K562 (cell line): ENCODE results near the gene ISYNA1. TPM values are rescaled to one million over a fixed set of nuclear protein-coding genes. Genes with fewer than 3 reads are reported as not detected.

ENCODE experiments used
- CHD2 ChIP-seq: IDR thresholded peaks from 2 replicates; pipeline ENCODE4 v1.6.1; 2011; ENCODE audit warnings: low read depth, low read length
- CHD7 ChIP-seq: fragments of 200-600 bp; sonication (generic); IDR thresholded peaks from one replicate; pipeline ENCODE4 v1.6.1; 2012; ENCODE audit warnings: mild to moderate bottlenecking, low read depth, low read length, inconsistent platforms
- E2F6 ChIP-seq, 2 experiments: IDR thresholded peaks; 2 replicates each; pipeline ENCODE4 v1.6.1; 2011; ENCODE audit warnings: borderline replicate concordance in 1 of 2, control low read depth in 1 of 2, low read depth in 1 of 2, low read length in 1 of 2, mild to moderate bottlenecking in 1 of 2, mixed read lengths in 1 of 2, moderate library complexity in 1 of 2; ENCODE audit not compliant: insufficient read depth in 1 of 2, insufficient read length in 1 of 2, poor library complexity in 1 of 2, severe bottlenecking in 1 of 2; ENCODE audit errors: extremely low read depth in 1 of 2
- KAT7 ChIP-seq: sonication (generic); formaldehyde crosslinking; IDR thresholded peaks from 2 replicates; pipeline ENCODE4 v1.8.0; 2022; ENCODE audit warnings: missing genetic modification reagents, mild to moderate bottlenecking, borderline replicate concordance
- MEIS2 ChIP-seq: fragments of 450-650 bp; IDR thresholded peaks from 2 replicates; pipeline ENCODE4 v1.6.1; 2014; ENCODE audit warnings: mild to moderate bottlenecking; ENCODE audit not compliant: partially characterized antibody
- PCBP2 ChIP-seq: fragments of 200-400 bp; formaldehyde crosslinking; IDR thresholded peaks from 2 replicates; pipeline ENCODE4 v1.6.1; 2018; ENCODE audit warnings: low read length, low read depth, mild to moderate bottlenecking, moderate library complexity; ENCODE audit not compliant: poor library complexity, severe bottlenecking
- POU5F1 ChIP-seq: fragments of 150-350 bp; IDR thresholded peaks from 2 replicates; pipeline ENCODE4 v1.6.1; 2014; ENCODE audit warnings: borderline replicate concordance, low read length, low read depth, mild to moderate bottlenecking; ENCODE audit not compliant: partially characterized antibody
- PURB ChIP-seq: sonication (generic); formaldehyde crosslinking; IDR thresholded peaks from 2 replicates; pipeline ENCODE4 v1.9.0; 2021; ENCODE audit warnings: low read depth, mild to moderate bottlenecking, missing genetic modification reagents
- SIX5 ChIP-seq, 2 experiments: IDR thresholded peaks; 2 replicates each; pipeline ENCODE4 v1.6.1; 2011; ENCODE audit warnings: low read length in 2 of 2, borderline replicate concordance in 1 of 2, low read depth in 1 of 2, mild to moderate bottlenecking in 1 of 2, moderate library complexity in 1 of 2; ENCODE audit not compliant: insufficient read depth in 1 of 2
- YBX1 ChIP-seq: fragments of 450-650 bp; IDR thresholded peaks from 2 replicates; pipeline ENCODE4 v1.7.1; 2016; ENCODE audit warnings: mild to moderate bottlenecking
- ZNF165 ChIP-seq: fragments of 250-450 bp; sonication (Bioruptor Pico); IDR thresholded peaks from 2 replicates; pipeline ENCODE4 v1.4.0; 2020; ENCODE audit warnings: borderline replicate concordance
- ZNF512 ChIP-seq: IDR thresholded peaks from 2 replicates; pipeline ENCODE4 v1.6.1; 2016; ENCODE audit warnings: missing genetic modification characterization, missing compliant biosample characterization
- polyA plus RNA-seq, 8 experiments: library from polyadenylated mRNA; depleted of rRNA in 4 of 8; stranded (reverse) in 5 of 8; unstranded in 3 of 8; fragments of >200 nt; fragmentation: Nextera tagmentation in 2 of 8; fragmentation: Illumina TruSeq in 1 of 8; extraction: Ambion mirVana in 2 of 8; extraction: Trizol in 1 of 8; gene quantifications; 2 replicates each; pipeline versions ENCODE4 v1.2.1 to v1.2.3, GENCODE V29; 2011 to 2014; ENCODE audit warnings: inconsistent platforms in 1 of 8, missing spikeins in 1 of 8
- total RNA-seq, 7 experiments: library from RNA; depleted of rRNA in 6 of 7; stranded (reverse); fragments of >200 nt in 6 of 7; fragmentation: Illumina TruSeq in 2 of 7; extraction: Trizol in 2 of 7; gene quantifications; 2 replicates each; pipeline versions ENCODE4 v1.2.1 to v1.2.3, GENCODE V29; 2011 to 2021; ENCODE audit warnings: low replicate concordance in 1 of 7

Gene ISYNA1
- total and polyA plus RNA-seq, 9 of the 15 experiments (the other 6 are each of a cell fraction or from before 2014, with no cell fraction given) = 21.8 to 460 (median 93.2) TPM

- TF ChIP-seq CHD7 (no peak), E2F6 (IDR thresholded peaks at IDR 0.05; ENCODE audit: borderline replicate concordance in 1 of 2, extremely low read depth in 1 of 2, insufficient read depth in 1 of 2, insufficient read length in 1 of 2, low read depth in 1 of 2, low read length in 1 of 2, poor library complexity in 1 of 2, severe bottlenecking in 1 of 2) (peak; percentile 51 to 96), SIX5 (IDR thresholded peaks at IDR 0.05; ENCODE audit: borderline replicate concordance in 1 of 2, insufficient read depth in 1 of 2, low read depth in 1 of 2, low read length in 2 of 2) (no peak), ZNF512 (tag) (no peak), MEIS2 (no peak), POU5F1 (no peak), CHD2 (no peak), YBX1 (no peak), ZNF165 (CRISPR knock-in tag) (0 out of 2 replicates have a peak, but pooled peaks have one; percentile 32), KAT7 (CRISPR knock-in tag) (no peak), PCBP2 (no peak), PURB (no peak)
These were observed 20.5 kb downstream of the ISYNA1 start (continued) for GRCh38 chr19:18417250-18418028.
